ENCODE data around the gene CNOT3. TPM values are rescaled to one million over a fixed set of nuclear protein-coding genes. Genes with fewer than 3 reads are reported as not detected.

The CNOT3 gene
- total RNA-seq, 2 donors from 2014 or later = 20.8 to 28.1 TPM

DNA sequence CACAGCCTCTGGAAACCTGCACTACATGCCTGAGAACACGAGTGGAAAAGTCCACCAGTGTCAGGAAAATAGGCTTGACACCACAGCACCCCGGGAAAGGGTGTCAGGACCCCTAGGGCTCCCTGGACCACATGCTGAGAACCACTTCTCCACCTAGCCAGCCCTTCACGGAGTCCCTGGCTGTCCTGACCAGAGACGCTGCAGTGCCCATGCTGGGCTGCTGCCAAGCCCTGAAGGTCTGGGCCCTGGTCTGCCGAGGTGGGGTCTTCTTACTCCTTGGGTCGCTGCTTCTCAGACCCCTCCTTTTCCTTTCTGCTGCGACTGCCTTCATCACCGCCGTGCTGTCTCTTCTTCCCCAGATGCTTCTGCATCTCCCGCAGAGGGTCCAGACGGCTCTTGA lies 18.9 kb downstream of the CNOT3 start:
- ATAC-seq (ENCODE audit: insufficient number of reproducible peaks, low FRiP score, low read depth) (no peak), DNase-seq (ENCODE audit: low spot score) (no peak)
- peaks cover 51% of the 10 kb centered on the region for H3K36me3 ChIP-seq

DNA sequence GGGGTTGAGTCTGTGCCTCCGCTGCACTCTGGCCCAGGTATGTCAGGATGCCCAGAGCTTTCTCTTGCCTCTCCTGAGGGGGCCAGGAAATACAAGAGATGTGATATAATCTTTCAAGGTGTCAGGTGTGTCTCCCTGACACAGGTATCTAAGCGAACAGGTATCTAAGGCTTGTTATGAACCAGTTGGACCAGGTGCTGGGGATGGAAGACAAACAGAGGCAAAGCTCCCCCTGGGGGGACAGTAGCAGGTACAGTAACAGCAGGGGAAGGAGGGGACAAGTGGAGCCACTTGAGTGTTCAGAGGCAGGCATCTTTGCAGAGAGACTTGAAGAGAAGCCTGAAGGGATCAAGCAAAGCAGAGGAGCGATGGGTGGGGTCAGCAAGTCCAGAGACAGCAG lies 19.4 kb downstream of the CNOT3 start:
- H3K27ac ChIP-seq = no peak overlapping the region
- TF ChIP-seq, protein P1, sequence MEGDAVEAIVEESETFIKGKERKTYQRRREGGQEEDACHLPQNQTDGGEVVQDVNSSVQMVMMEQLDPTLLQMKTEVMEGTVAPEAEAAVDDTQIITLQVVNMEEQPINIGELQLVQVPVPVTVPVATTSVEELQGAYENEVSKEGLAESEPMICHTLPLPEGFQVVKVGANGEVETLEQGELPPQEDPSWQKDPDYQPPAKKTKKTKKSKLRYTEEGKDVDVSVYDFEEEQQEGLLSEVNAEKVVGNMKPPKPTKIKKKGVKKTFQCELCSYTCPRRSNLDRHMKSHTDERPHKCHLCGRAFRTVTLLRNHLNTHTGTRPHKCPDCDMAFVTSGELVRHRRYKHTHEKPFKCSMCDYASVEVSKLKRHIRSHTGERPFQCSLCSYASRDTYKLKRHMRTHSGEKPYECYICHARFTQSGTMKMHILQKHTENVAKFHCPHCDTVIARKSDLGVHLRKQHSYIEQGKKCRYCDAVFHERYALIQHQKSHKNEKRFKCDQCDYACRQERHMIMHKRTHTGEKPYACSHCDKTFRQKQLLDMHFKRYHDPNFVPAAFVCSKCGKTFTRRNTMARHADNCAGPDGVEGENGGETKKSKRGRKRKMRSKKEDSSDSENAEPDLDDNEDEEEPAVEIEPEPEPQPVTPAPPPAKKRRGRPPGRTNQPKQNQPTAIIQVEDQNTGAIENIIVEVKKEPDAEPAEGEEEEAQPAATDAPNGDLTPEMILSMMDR (IDR thresholded peaks at IDR 0.05) = no peak
- ATAC-seq (ENCODE audit: insufficient number of reproducible peaks, low FRiP score, low read depth) (no peak), DNase-seq (ENCODE audit: low spot score) (no peak)
- H3K27me3 ChIP-seq (replicated peaks; ENCODE audit: insufficient read depth) = no peaks in the 10 kb centered on the region
- no peaks in the 10 kb centered on the region for H3K9me3 ChIP-seq
- peaks cover 16 to 28% of the 10 kb centered on the region in 2 donors for H3K4me1 ChIP-seq (ENCODE audit: control insufficient read depth in 1 of 2, low read depth in 2 of 2)
- no peak overlapping the region for H3K4me3 ChIP-seq
- H3K36me3 ChIP-seq = peaks cover 48% of the 10 kb centered on the region

More for the DNA sequence above, 18.9 kb downstream of the CNOT3 start:
- TF ChIP-seq, protein P1 (IDR thresholded peaks at IDR 0.05) = no peak
- Histone ChIP-seq H3K27ac (no peak overlapping the region), H3K27me3 (replicated peaks; ENCODE audit: insufficient read depth) (no peaks in the 10 kb centered on the region), H3K9me3 (no peaks in the 10 kb centered on the region), H3K4me1 (ENCODE audit: control insufficient read depth in 1 of 2, low read depth in 2 of 2) (peaks cover 16 to 23% of the 10 kb centered on the region in 2 donors), H3K4me3 (no peak overlapping the region)

DNA sequence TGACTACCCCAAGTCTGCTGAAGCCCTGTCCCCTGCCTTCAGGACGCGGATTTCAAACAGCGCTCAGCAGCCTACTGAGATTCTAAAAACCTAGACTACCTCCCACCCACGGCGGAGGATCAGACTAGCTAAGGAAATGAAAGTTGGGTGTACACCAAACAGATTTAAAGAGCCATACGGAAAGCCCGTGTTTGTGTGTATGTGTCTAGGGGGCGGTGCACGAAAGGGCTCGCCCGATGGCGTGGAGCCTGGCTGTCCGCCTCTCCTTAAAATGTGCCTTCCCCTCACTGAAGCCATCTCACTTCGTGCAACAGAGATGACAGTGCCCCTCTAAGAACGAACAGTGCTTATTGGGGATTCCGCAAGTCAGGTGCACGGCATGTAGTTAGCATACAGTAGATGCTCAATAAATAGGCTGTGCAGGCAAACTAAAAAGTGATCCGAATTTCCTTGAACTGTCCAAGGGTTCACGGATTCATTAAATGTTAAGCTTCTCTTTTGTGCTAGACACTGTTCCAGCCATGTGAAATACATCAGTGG lies 21.3 kb downstream of the CNOT3 start:
- Histone ChIP-seq H3K36me3 (peaks cover 31% of the 10 kb centered on the region), H3K27me3 (replicated peaks; ENCODE audit: insufficient read depth) (no peaks in the 10 kb centered on the region), H3K9me3 (no peaks in the 10 kb centered on the region), H3K27ac (peak overlapping the region; percentile 92 to 99), H3K4me1 (ENCODE audit: control insufficient read depth in 1 of 2, low read depth in 2 of 2) (peaks cover 16 to 29% of the 10 kb centered on the region in 2 donors), H3K4me3 (peak overlapping the region; percentile 80)
- DNase-seq (ENCODE audit: low spot score) (no peak), ATAC-seq (ENCODE audit: insufficient number of reproducible peaks, low FRiP score, low read depth) (no peak)
- TF ChIP-seq, protein P1 (IDR thresholded peaks at IDR 0.05) = no peak

DNA sequence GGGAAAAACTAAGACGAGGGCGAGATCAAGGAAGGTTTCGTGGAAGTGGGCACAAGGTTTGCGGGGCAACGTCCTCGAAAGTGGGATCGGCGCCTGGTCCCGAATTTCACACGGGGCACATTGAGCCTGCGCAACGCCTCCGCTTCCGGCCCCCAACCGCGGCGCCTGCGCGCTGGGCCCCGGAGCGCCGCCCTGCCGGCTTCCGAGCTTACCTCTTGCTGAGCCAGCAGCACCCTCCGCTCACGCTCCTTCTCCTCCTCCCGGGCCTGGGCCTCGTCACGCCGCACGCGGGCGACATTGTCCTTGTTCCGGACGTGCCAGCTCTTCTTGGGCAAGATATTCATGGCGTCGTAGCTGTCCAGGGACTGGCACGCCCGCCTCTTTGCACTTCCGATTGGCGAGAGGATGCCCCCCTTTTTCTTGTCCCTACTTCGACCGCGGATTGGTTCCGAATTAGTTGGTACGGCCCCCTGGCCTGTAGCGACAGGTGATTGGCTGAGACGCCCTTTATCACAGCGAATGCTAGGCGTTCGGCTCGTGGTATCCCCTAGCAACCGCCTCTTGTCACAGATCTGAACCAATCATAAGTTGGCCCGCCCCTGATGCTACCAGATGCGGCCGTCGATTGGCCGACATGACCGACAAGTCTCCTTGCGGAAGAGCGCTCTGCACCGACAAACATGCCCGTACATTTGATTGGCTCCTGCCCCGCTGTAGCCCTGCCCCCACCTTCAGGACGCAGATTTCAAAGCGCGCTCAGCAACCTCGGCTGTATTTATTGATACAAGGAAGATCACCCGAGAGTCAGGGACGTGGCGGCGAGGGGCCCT lies 22.0 kb downstream of the CNOT3 start, which contains the start of gene LENG1:
Gene LENG1, minus strand, starts transcription at position 370 of the 830 bp plus-strand sequence. Its CDS starts 26 bp downstream, at position 344.
- DNase-seq (ENCODE audit: low spot score) = peak; percentile 100
- peak; percentile 98 for ATAC-seq (ENCODE audit: insufficient number of reproducible peaks, low FRiP score, low read depth)
- TF ChIP-seq, protein P1 (IDR thresholded peaks at IDR 0.05) = peak; percentile 16
- Histone ChIP-seq H3K4me3 (peak within 1 kb of the TSS; percentile 80), H3K27me3 (replicated peaks; ENCODE audit: insufficient read depth) (peaks cover under 1% of the 10 kb centered on the region), H3K4me1 (ENCODE audit: control insufficient read depth in 1 of 2, low read depth in 2 of 2) (peaks cover 16 to 29% of the 10 kb centered on the region in 2 donors), H3K9me3 (no peaks in the 10 kb centered on the region), H3K27ac (peak within 1 kb of the TSS; percentile 92 to 99), H3K36me3 (peaks cover 26% of the 10 kb centered on the region)

DNA sequence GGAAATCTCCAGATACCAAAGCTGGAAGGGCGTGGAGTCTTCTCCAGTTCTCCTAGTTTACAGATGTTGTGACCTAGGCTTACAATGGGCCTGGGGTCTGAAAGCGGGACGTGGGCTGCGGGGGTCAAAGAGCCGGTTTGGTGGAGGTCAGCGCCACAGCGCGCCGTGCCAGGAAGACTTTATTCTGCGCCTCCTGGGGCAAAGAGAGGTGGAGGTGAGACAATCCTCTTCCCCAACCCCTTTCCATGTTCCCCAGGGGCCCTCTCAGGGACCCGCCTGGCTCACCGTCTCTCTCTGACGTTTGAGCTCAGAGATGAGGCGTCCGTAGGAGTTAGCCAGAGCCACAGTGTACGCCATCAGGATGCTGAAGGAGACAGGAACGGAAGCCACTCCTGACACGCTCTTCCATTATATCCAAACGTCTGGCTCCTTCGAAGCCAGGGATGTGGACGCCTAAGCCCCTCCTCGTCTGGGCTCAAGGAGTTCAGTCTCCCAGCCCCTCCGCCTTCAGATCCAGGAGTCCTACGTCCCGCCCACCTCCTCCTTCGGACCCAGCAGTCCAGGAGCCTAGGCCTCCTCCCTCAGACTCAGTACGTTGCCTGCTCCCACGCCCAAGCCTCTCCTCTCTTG lies 22.7 kb downstream of the CNOT3 start:
- H3K27me3 ChIP-seq (replicated peaks; ENCODE audit: insufficient read depth) = peaks cover 4% of the 10 kb centered on the region

More for the DNA sequence above, 22.7 kb downstream of the CNOT3 start:
- Histone ChIP-seq H3K9me3 (no peaks in the 10 kb centered on the region), H3K4me1 (ENCODE audit: control insufficient read depth in 1 of 2, low read depth in 2 of 2) (peaks cover 16 to 29% of the 10 kb centered on the region in 2 donors), H3K36me3 (peaks cover 20% of the 10 kb centered on the region), H3K4me3 (peak overlapping the region; percentile 80), H3K27ac (peak overlapping the region; percentile 77 to 82)
- ATAC-seq (ENCODE audit: insufficient number of reproducible peaks, low FRiP score, low read depth) (no peak), DNase-seq (ENCODE audit: low spot score) (no peak)
- TF ChIP-seq, protein P1 (IDR thresholded peaks at IDR 0.05) = no peak

Data from thoracic aorta (tissue), 2 donors.